ENCODE data around the gene ZKSCAN5.

DNA sequence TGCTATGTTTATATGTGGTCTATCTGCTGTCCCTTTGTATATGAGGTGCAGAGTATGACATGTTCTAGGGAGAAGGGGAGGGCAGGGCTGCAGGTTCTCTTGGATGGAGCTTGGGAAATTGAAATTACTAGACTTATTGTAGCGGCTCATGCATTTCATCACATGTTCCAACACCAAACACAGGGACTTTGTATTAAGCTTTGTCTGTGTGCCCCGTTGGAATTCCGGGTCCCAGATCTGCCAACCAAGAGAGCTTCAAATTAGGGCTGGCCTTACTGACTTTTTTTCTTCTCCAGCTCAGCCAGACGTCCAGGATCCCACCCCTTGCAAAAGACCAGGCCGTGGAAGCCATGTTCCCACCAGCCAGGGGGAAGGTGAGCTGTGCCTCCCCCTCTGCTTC lies 28.4 kb upstream of the ZKSCAN5 start:
- TF ChIP-seq FOXP2 (optimal IDR thresholded peaks at IDR 0.05; ENCODE audit: control extremely low read depth, extremely low read length, insufficient read depth) (no peak), POLR2AphosphoS5 (IDR thresholded peaks at IDR 0.05; ENCODE audit: borderline replicate concordance, low read depth, low read length) (no peak), EZH2 (IDR thresholded peaks at IDR 0.05) (no peak)

All from SK-N-MC (cell line).